Activated T-cell treated with anti-CD3 and anti-CD28 coated beads, Interleukin-2, amount 50 U/mL, for 1 hour (primary cell): ENCODE measurements around the gene SH3RF3.

Experiments used
- DNase-seq: peaks from one replicate; pipeline ENCODE4 v3.0.0-alpha.2; 2020

Gene SH3RF3

DNA sequence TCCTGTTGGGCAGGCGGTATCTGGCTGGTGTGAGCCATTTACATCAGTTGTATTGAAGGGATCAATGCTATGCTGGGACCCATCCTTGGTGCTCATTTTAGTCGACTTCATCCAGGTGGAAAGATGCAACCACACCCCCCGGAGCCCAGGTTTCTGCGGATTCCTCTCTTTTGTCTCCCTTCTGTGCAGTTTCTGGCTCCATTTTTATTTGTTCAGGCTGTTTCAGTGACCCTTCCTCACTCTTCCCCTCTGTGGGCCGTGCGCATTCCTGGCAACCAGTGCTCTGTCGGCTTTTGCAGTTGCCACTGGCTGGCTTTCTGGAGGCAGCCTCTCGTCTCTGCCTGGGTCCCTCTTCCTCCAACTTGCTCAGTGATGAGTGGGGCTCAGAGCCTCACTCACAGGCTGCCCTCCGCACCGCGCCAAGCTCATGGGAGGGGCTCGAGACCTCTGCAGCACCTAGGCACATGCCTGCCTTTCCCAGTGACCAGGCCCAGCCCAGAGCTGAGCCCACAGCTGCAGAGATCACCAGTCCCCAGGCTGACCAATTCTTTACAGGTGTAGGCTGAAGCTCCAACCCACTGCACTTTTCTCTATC is 12.1 kb downstream of the SH3RF3 start:
- DNase-seq: no peak

DNA sequence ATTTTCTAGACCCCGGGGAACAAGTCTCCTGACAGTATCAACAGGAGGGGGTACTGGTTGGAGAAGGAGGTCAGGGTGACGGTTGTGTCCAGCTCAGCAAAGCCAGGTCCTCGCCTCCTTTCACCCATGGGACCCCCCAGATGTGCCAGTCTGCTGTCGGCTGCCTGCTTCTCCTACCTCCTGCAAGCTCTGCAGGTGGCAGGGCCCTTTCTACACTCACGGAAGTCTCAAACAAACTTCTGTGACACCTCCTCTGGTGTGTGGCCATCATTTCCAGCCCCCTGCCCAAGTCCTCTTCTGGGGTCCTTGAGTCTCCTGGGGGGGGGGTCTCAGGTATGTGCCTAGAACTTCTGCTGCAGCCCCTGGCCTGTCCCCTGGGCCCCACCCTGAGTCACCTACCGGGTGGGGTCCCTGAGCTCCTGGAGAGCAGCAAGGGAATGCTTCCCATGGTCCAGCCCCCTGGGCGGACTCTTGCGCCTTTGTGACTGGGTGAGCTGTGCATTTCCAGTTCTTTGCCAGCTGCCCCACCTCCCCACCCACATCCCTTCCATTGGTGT is 12.8 kb downstream of the SH3RF3 start:
- DNase-seq: no peak

DNA sequence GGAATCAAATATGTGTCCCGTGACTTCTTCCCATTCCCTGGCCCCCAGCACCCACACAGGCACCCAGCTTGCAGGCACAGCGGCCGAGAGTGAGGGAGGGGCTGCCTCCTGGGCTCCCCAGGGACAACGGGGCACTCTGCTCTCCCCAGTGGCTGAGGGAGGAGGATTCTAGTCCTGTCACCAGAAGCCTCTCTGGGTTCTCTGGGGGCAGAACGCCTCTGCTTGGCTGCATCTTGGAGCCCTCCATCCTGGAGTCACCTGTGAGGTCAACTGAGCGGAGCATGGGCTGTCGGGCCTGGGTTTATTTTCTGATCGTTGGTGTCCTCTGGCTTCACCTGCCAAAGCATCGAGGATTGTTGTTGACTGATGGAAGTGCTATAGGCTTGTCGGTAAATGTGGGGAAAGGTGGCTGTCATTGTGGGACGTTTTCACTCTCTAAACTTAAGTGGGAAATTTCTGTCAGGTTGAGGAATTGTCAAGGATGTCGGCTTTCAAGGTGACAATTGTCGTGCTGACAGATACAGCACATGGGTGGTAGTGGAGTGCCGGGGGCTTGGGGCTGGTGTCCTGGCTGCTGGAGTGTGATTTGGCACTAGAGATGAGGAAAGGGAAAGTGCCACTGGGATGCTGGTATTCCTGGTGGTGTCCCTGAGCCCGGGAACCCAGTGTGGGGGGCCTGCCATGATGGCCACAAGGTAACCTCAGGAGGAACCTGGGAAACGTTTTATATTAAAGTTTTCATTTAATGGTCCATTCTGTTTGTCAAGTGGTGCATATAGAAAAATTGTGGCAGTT is 13.6 kb downstream of the SH3RF3 start:
- DNase-seq: no peak

DNA sequence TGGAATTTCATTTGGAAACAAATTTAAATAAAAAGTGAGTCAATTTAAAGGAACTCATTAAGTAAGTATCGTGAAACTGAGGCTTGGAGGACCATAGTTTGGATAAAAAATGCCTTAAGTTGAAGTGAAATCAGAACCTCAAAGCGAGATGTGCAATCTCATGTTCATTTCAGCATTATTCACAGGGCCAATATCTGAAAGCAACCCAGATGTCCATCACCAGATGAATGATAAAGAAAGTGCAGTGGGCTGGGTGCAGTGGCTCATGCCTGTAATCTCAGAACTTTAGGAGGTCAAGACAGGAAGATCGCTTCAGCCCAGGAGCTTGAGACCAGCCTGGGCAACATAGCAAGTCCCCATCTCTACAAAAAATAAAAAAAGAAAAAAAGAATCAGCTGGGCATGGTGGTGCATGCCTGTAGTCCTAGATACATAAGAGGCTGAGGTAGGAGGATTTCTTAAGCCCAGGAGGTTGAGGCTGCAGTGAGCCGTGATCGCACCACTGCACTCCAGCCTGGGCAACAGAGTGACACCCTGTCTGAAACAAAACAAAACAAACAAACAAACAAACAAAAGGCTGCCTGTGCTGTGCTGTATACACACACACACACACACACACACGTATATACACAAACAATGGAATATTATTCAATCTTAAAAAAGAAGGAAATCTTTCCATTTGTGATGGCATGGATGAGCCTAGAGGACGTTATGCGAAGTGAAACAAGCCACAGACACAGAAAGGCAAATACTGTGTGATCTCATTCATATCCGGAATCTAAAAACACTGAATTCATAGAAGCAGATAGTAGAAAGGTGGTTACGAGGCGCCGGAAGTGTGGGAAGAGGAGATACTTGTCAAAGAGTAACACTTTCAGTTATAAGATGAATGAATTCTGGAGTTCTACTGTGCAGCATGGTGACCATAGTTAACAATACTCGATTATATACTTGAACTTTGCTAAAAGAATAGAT is 14.5 kb downstream of the SH3RF3 start:
- peak; percentile 45 for DNase-seq

DNA sequence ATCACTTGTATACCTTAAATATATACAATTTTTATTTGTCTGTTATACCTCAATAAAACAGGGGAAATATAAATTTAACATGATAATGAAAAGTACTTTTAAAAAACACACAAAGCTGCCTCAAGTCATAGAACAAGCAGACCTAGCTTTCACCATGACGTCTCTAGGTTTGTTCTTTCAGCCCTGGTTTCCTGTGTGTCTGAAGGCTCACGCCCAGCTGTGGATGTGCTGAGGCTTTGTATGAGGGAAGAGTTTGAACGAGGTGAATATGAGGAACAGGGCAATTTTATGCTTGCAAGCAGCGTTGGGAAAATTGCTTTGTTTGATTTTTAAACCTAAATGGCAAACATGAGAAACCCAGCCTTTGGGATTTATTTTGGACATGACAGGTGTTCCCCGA is 15.3 kb downstream of the SH3RF3 start:
- DNase-seq: peak; percentile 51

DNA sequence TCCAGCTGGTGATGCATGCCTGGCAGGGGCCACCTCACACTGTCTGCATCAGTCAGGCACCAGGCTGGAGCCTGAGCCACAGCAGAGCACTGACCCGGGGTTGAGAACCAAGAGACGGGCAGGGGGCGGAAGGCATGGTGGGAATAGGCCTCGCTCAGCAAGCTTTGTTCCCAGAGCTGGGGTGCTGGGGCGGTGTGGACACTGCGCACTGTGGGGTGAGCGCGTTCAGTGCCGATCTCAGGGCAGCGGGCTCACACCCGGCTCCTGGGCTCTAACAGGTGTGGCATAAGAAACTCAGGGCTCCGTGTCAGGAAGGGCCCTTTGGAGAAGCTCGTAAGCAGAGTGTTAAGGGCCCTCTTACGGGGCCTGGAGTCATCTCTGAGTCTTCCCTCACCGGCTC is 15.7 kb downstream of the SH3RF3 start:
- peak; percentile 41 for DNase-seq

DNA sequence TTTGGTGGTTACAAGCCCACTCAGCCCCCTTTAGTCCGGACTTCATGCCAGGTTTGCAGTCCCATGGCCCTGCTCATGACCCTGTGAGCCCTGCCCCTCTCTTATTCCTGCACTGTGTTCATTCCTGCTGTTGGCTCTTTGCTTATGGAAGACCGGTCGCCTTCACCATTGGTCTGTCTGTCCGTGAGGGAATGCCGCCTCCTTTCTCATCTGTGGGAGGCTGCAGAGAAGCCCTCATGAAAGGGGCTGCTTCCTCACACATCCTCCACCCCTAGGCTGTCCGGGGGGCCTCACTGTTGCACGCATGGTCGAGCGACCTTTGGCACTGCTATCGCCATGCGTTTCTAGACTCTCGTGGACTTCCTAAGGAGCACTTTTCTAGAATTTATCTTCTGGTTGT is 16.3 kb downstream of the SH3RF3 start:
- no peak for DNase-seq

DNA sequence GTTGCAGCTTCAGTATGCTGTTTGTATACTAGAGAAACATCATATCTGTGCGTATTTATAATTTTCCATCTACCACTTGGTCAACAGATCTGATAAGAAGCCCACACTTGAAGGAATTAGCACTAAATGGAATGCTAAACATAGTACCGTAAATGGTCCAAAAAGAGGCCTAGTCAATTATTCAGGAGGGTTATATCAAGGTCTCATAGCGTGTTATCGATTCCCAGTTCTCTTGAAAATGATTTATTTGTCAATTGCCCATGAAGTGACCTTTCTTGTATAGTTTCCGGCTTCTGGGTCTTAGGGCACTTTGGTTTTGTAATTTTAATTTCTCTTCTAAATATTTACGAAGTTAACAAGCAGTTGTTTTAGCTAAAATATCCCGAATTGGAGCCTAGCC is 18.4 kb downstream of the SH3RF3 start:
- DNase-seq: no peak

DNA sequence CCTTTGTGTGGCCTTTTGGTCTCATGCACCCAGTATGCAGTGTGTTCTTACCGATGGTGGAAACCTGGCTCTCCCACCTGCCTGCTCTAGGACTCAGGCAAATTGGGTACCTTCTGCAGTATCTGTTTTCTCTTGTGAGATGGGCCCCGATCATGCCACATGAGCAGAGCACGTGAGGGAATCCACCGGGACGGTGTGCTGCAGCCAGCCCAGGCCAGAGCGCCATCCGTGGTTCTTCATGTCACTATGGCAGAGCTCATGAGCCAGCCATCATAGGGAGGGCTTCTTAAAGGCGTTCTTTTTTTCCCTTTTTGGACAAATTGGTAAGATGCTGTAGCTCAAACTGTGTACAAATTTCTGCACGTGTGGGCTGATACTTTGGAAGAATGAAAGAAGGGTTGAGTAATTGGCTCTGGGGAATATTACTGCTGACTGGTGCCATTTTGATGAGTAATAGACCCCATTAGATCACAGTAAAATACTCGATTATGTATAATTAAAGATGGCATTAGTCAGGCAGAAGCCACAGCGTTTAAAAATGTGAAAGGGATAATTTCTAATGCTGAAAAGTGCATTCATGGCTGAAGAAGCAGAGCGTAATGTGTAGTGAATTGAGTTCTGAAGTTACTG is 19.2 kb downstream of the SH3RF3 start:
- DNase-seq: no peak

DNA sequence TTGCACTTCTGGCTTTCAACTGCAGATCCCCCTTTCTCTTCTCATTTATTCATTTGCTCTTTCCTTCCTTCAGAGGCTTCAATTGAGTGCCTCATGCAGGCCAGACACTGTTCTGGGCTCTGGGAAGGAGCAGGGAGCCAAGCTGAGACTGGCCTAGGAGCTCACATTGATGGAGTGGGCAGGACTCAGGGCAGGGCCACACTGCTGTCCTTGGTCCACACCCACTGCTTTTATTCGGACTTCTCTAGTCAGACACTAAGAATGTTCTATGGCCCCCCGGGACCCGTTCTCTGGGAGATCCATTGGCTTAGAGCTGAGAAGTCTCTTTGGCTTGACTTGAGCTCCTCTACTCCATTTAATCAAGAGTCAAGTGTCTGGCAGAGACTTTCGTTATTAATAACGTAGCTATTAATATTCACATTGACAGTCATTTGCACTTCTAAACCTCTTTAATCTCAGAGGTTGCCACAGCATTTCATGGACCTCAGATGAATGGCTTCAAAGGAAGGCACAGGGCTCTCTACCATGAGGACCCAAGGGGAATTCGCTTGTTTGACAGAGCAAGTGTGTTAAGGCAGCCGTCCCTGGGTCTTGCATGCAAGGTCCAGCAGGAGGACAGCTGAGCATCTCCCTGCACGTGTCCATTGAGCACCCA is 20.1 kb downstream of the SH3RF3 start:
- DNase-seq: no peak

DNA sequence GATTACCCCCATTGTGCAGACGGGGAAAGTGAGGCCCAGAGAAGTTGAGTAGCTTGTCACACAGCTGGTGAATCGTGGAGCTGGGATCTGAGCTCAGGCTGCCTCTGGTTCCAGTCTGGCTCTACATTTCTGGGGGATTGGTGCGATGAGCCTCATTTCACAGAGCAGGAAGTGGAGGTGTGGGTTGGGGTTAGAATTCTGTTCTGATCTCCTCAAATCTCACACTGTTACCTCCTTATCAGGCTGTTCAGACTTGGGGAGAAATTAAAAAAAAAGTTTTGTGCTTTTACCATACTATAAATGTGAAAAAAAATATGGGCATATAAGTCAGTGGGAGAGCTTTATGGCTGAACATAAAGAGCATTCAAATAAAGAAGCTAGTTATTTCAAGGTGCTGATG is 21.6 kb downstream of the SH3RF3 start:
- DNase-seq: no peak

DNA sequence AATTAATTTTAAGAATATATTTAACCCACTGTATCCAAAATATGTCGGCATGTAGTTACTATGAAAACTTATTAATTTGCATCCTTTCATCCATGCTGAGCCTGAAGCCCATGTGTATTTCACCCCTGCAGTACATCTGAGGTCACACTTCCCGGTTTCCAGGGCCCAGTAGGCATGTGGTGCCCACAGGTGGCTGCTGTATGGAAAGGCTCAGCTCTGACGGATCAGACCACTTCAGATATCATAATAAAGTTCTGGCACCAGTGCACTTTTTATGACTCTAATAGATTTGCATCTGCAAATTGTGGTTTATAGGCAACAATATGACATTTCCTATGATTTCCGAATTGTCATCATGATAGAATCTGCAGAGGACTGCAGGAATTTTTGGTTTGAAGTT is 22.5 kb downstream of the SH3RF3 start:
- DNase-seq: no peak

DNA sequence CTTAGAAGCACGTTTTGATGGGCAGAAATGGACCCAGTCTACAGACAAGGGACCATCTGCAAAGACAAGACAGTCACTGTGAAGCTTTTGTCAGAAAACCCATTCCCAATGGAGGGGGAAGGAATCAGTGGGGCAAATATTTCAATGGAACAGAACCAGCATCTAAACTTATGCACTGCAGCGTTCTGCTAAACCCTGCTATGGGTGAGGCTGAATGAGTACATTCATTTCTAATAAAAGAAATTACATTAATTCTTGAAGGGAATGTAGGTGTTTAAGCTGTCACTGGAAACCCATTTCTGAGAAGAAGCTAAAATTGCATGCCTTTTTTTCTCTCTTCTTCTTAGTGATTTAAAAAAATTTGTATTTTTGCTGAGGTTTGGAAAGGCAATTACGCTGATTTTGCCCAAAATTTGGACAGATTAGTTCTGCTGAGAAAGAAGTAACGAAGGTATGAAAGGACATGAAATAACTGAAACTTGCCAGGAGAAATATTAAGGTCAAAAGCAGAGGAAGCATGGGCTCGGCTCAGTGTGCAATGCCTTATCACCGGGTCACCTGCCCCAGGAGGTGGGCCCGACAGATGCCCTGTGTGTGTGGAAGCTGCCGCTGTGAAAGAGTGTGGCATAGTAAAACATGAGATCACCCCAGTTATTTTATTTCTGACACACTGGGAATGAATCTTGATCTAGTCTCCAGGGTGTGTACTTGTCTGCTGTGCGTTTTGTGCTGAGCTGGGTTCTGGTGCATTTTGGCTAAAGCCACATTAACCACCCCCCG is 24.2 kb downstream of the SH3RF3 start:
- no peak for DNase-seq

DNA sequence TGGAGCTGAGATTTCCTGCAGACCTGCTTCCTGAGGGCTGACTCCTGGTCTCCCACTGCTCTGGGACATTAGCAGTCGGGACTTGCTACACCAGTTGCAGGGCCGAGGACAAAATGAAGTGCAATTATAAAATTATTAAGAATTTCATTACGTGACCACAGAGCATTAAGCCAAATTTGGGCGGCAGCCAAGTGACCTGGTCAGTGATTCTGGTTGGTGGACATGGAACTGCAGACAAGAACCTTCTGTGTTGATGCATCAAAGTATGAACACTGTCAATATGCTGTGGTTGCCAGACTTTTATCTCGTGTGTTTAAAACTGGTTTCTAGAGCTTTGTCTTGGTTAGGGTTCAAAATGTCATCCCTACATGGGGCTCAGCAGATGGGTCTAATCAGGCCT is 24.8 kb downstream of the SH3RF3 start:
- DNase-seq: no peak

DNA sequence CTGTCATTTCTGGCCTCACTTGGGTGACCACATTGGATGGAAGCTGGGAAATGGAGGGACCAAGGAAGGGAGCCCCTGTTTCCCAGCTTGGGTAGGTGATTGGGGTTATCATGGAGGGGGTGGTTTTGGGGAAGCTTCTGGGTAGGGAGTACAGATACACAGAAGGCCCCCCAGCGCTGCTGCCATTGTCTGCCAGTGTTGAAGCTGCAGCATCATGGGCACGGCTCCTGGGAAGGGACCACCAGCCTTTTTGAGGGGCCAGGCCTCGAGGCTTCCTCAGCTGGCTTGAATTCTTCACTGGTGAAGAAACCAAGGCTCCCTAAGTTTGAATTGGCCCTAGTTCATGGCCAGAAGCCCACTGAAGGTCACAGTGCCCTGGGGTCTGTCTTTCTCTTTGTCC is 25.2 kb downstream of the SH3RF3 start:
- DNase-seq: no peak

DNA sequence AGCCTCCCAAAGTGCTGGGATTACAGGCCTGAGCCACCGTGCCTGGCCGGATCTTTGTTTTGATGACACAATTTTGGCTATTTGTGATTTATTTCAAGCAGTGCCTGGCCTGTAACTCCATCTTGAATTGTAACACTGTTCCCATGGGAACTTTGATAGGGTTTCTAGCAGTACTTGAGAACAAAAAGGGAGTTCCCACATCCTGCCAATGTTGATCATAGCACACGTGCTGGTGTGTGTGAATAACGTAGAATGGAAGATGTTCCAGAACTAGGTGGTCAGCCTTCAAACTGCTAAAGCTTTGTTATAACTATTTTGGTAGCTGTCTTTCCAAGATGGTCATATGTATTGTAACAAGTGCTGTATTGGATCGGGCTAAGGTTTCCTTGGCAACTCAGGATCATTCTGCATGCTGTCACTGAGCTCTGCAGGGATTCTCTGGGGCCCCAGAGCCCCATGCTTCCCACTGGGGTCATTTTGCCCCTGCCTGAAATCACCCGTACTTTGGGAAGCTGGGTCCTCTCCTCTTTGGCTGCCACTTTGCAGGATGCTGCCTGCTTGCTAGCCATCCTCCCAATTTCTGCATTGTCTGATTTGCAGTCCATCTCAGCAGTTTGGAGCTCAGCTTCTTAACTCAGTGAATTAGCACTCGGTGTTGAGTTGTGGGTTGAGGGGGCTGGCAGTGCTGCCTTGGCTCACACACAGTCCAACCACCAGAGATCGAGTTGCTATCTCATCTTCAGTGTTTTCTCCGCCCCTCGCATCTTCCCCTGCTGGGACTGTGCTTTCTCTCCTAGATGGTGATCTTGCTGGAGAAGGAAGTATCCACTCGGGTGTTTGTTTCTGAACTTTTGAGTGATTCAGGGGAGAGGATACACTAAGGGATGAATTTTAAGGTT is 26.8 kb downstream of the SH3RF3 start:
- DNase-seq: no peak

DNA sequence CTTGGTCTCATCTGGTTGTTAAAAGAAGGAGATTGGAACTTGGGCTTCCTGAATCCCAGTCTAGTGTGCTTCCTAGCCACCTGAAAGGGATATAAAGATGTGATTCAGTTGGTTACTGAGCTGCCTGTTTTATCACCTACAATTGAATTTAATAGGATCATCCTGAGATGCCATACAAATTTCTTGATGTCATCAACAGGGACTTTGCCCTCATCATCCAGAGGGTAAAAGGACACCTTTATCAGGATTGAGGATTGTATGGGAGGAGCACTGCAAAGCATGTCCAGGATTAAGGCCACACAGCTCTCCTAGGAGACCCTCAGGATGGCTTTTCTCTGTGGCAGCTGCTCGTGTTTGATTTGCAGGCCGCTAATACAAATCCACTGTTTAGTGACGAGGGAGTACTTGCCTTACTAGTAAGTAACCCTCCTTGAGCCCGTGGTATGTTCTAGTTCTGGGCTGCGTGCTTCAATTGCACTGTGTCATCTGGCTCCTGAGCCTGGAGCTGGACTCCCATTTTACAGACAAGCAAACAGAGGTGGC is 28.6 kb downstream of the SH3RF3 start:
- no peak for DNase-seq

DNA sequence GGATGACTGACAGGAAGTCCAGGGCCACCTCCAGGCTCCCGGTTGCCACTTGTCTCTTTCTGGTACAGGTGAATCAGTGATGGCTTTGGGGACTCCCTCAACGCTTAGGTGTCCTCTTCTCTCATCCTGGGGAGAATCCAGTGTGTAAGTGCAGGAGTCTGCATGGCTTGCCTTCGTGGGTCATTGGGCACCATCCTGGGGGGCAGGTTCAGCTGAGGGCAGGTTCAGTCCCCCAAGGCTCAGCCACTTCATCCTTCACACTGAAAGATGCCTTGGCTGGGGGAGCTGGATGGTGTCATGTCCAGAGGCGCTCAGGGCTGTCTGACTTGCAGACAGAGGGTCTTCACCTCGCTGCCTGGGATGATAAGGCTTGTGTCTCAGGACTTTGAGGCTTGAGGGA is 29.2 kb downstream of the SH3RF3 start:
- DNase-seq: no peak

DNA sequence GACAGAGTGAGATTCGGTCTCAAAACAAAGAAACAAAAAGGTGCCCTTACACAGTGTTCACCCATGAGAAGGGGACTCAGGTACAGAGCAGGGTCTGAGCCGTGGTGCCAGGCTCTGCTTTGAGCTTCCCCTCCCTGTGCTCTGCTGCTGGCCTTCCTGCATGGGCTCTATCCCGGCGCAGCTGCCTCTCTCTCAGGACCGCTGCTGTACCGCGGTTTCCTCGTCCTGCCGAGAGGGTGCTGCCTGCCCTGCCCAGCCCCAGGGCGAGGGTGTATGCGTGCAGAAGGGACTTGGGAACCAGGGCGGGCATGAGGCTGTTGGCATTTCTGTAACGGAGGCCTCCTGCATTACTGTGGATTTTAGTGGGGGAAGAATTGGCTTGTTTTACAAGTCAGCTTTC is 30.1 kb downstream of the SH3RF3 start:
- no peak for DNase-seq
